IPS-15b (cell line): ENCODE results near the gene SLC25A12.

Experiments used
- H3K27me3 ChIP-seq: one replicate; pipeline ENCODE4 v1.6.1; 2013; ENCODE audit warnings: low read length; ENCODE audit not compliant: control insufficient read depth, insufficient read depth
- H3K36me3 ChIP-seq: one replicate; pipeline ENCODE4 v1.6.1; 2013; ENCODE audit warnings: low read length; ENCODE audit not compliant: control insufficient read depth, insufficient read depth
- H3K4me1 ChIP-seq: one replicate; pipeline ENCODE4 v1.6.1; 2013; ENCODE audit warnings: mild to moderate bottlenecking, low read length; ENCODE audit not compliant: control insufficient read depth, insufficient read depth
- H3K4me3 ChIP-seq: one replicate; pipeline ENCODE4 v1.5.1; 2013; ENCODE audit warnings: low read depth, low read length
- H3K9ac ChIP-seq: one replicate; pipeline ENCODE4 v1.6.1; 2013; ENCODE audit warnings: low read depth, mild to moderate bottlenecking, low read length
- H3K9me3 ChIP-seq: one replicate; pipeline ENCODE4 v1.6.1; 2013; ENCODE audit warnings: mild to moderate bottlenecking, low read length; ENCODE audit not compliant: control insufficient read depth, insufficient read depth

The SLC25A12 gene

GRCh38 chr2:171847627-171848026, 46.4 kb downstream of the SLC25A12 start:
- H3K9ac ChIP-seq = no peak overlapping the region
- H3K4me1 ChIP-seq = no peaks in the 10 kb centered on the region
- H3K9me3 ChIP-seq = no peaks in the 10 kb centered on the region
- H3K36me3 ChIP-seq = no peaks in the 10 kb centered on the region
- no peaks in the 10 kb centered on the region for H3K27me3 ChIP-seq
- H3K4me3 ChIP-seq = no peak overlapping the region

- Histone ChIP-seq H3K9me3 (no peaks in the 10 kb centered on the region), H3K27me3 (no peaks in the 10 kb centered on the region), H3K4me1 (no peaks in the 10 kb centered on the region), H3K9ac (no peak overlapping the region), H3K36me3 (no peaks in the 10 kb centered on the region), H3K4me3 (no peak overlapping the region)
Measured at GRCh38 chr2:171846894-171847293, 47.1 kb downstream of the SLC25A12 start.

- Histone ChIP-seq H3K9ac (no peak overlapping the region), H3K36me3 (no peaks in the 10 kb centered on the region)
Measured at GRCh38 chr2:171841996-171842395, 52.0 kb downstream of the SLC25A12 start.

GRCh38 chr2:171837736-171838135, 56.3 kb downstream of the SLC25A12 start:
- H3K27me3 ChIP-seq = no peaks in the 10 kb centered on the region
- peaks cover 9% of the 10 kb centered on the region for H3K36me3 ChIP-seq
- no peak overlapping the region for H3K9ac ChIP-seq
- H3K4me1 ChIP-seq = no peaks in the 10 kb centered on the region
- H3K4me3 ChIP-seq = no peak overlapping the region
- H3K9me3 ChIP-seq = no peaks in the 10 kb centered on the region

More at GRCh38 chr2:171841996-171842395, 52.0 kb downstream of the SLC25A12 start:
- no peaks in the 10 kb centered on the region for H3K27me3 ChIP-seq
- H3K4me1 ChIP-seq = no peaks in the 10 kb centered on the region
- no peaks in the 10 kb centered on the region for H3K9me3 ChIP-seq
- no peak overlapping the region for H3K4me3 ChIP-seq

- Histone ChIP-seq H3K9ac (no peak overlapping the region), H3K4me3 (no peak overlapping the region), H3K4me1 (no peaks in the 10 kb centered on the region), H3K27me3 (no peaks in the 10 kb centered on the region), H3K9me3 (peaks cover 12% of the 10 kb centered on the region), H3K36me3 (peaks cover 21% of the 10 kb centered on the region)
Measured at GRCh38 chr2:171836146-171836910, 57.7 kb downstream of the SLC25A12 start.

- Histone ChIP-seq H3K9me3 (peaks cover 21% of the 10 kb centered on the region), H3K27me3 (no peaks in the 10 kb centered on the region), H3K4me1 (no peaks in the 10 kb centered on the region), H3K9ac (no peak overlapping the region), H3K4me3 (no peak overlapping the region), H3K36me3 (peaks cover 27% of the 10 kb centered on the region)
Measured at GRCh38 chr2:171835386-171835785, 58.7 kb downstream of the SLC25A12 start.

GRCh38 chr2:171834286-171834685, 59.8 kb downstream of the SLC25A12 start:
- Histone ChIP-seq H3K9ac (no peak overlapping the region), H3K36me3 (peaks cover 27% of the 10 kb centered on the region), H3K27me3 (no peaks in the 10 kb centered on the region), H3K9me3 (peaks cover 21% of the 10 kb centered on the region), H3K4me1 (no peaks in the 10 kb centered on the region), H3K4me3 (no peak overlapping the region)

- peaks cover 27% of the 10 kb centered on the region for H3K36me3 ChIP-seq
Measured at GRCh38 chr2:171832489-171832888, 61.6 kb downstream of the SLC25A12 start.

GRCh38 chr2:171830039-171830438, 64.0 kb downstream of the SLC25A12 start:
- peaks cover 21% of the 10 kb centered on the region for H3K9me3 ChIP-seq
- H3K36me3 ChIP-seq = peaks cover 33% of the 10 kb centered on the region
- no peaks in the 10 kb centered on the region for H3K27me3 ChIP-seq
- H3K4me1 ChIP-seq = no peaks in the 10 kb centered on the region
- H3K4me3 ChIP-seq = no peak overlapping the region
- H3K9ac ChIP-seq = no peak overlapping the region

More at GRCh38 chr2:171832489-171832888, 61.6 kb downstream of the SLC25A12 start:
- no peaks in the 10 kb centered on the region for H3K4me1 ChIP-seq
- H3K9me3 ChIP-seq = peaks cover 21% of the 10 kb centered on the region
- no peak overlapping the region for H3K9ac ChIP-seq
- no peak overlapping the region for H3K4me3 ChIP-seq
- H3K27me3 ChIP-seq = no peaks in the 10 kb centered on the region

GRCh38 chr2:171824086-171824485, 70.0 kb downstream of the SLC25A12 start:
- H3K27me3 ChIP-seq = no peaks in the 10 kb centered on the region
- H3K4me3 ChIP-seq = no peak overlapping the region
- H3K9me3 ChIP-seq = no peaks in the 10 kb centered on the region
- H3K9ac ChIP-seq = no peak overlapping the region
- no peaks in the 10 kb centered on the region for H3K4me1 ChIP-seq
- peaks cover 5% of the 10 kb centered on the region for H3K36me3 ChIP-seq

GRCh38 chr2:171822525-171823322, 71.3 kb downstream of the SLC25A12 start:
- Histone ChIP-seq H3K4me3 (no peak overlapping the region), H3K9me3 (no peaks in the 10 kb centered on the region), H3K36me3 (peaks cover 5% of the 10 kb centered on the region), H3K27me3 (no peaks in the 10 kb centered on the region), H3K9ac (no peak overlapping the region), H3K4me1 (no peaks in the 10 kb centered on the region)

GRCh38 chr2:171819453-171819852, 74.6 kb downstream of the SLC25A12 start:
- Histone ChIP-seq H3K4me1 (no peaks in the 10 kb centered on the region), H3K9me3 (no peaks in the 10 kb centered on the region), H3K4me3 (no peak overlapping the region), H3K9ac (no peak overlapping the region), H3K27me3 (no peaks in the 10 kb centered on the region), H3K36me3 (no peaks in the 10 kb centered on the region)
